Loucy (cell line): ENCODE measurements around the gene BLTP3B.

Experiments used
- H2AFZ ChIP-seq: fragments of 200-600 bp; sonication (generic); 2 replicates; pipeline ENCODE4 v1.6.0; 2016; ENCODE audit warnings: antibody characterized with exemption, mild to moderate bottlenecking, low read length, moderate library complexity
- H3F3A ChIP-seq: fragments of 200-600 bp; 2 replicates; pipeline ENCODE4 v1.6.0; 2016; ENCODE audit warnings: antibody characterized with exemption, low read depth, mild to moderate bottlenecking
- H3K27me3 ChIP-seq: fragments of 200-600 bp; sonication (generic); 2 replicates; pipeline ENCODE4 v1.6.1; 2014; ENCODE audit warnings: low read length, mild to moderate bottlenecking; ENCODE audit not compliant: insufficient read depth, poor library complexity, severe bottlenecking
- H3K36me3 ChIP-seq: fragments of 200-600 bp; sonication (generic); 2 replicates; pipeline ENCODE4 v1.6.1; 2016; ENCODE audit warnings: low read length; ENCODE audit not compliant: insufficient read depth
- H3K4me1 ChIP-seq: fragments of 200-600 bp; sonication (generic); 2 replicates; pipeline ENCODE4 v1.5.1; 2014; ENCODE audit warnings: low read length, mild to moderate bottlenecking; ENCODE audit not compliant: insufficient read depth, poor library complexity, severe bottlenecking
- H3K4me2 ChIP-seq: fragments of 200-600 bp; sonication (generic); 2 replicates; pipeline ENCODE4 v1.6.0; 2014; ENCODE audit warnings: antibody characterized with exemption, low read length, low read depth, mild to moderate bottlenecking; ENCODE audit not compliant: poor library complexity, severe bottlenecking
- H3K4me3 ChIP-seq: fragments of 200-600 bp; sonication (generic); 2 replicates; pipeline ENCODE4 v1.5.1; 2014; ENCODE audit warnings: low read length, mild to moderate bottlenecking, mixed read lengths; ENCODE audit not compliant: poor library complexity, severe bottlenecking
- H3K79me2 ChIP-seq: fragments of 200-600 bp; sonication (generic); 2 replicates; pipeline ENCODE4 v1.6.1; 2014; ENCODE audit warnings: low read length; ENCODE audit not compliant: insufficient read depth
- H3K9ac ChIP-seq: fragments of 200-600 bp; sonication (generic); 2 replicates; pipeline ENCODE4 v1.6.0; 2014; ENCODE audit warnings: mild to moderate bottlenecking, low read depth, low read length, moderate library complexity; ENCODE audit not compliant: poor library complexity, severe bottlenecking
- H3K9me2 ChIP-seq: fragments of 200-600 bp; sonication (generic); replicated peaks from 2 replicates; pipeline ENCODE4 v1.6.1; 2016; ENCODE audit warnings: low read depth, low read length, mixed read lengths
- H3K9me3 ChIP-seq: fragments of 200-600 bp; sonication (generic); 2 replicates; pipeline ENCODE4 v1.6.1; 2014; ENCODE audit warnings: mild to moderate bottlenecking, antibody characterized with exemption, low read length, low read depth; ENCODE audit not compliant: insufficient read depth
- H4K20me1 ChIP-seq: fragments of 200-600 bp; sonication (generic); 2 replicates; pipeline ENCODE4 v1.6.0; 2014; ENCODE audit warnings: antibody characterized with exemption, low read length, mild to moderate bottlenecking; ENCODE audit not compliant: insufficient read depth, poor library complexity, severe bottlenecking
- CTCF ChIP-seq: fragments of 200-600 bp; sonication (generic); conservative IDR thresholded peaks from 2 replicates; pipeline ENCODE4 v1.5.1; 2014; ENCODE audit warnings: mild to moderate bottlenecking, antibody characterized with exemption, low read length
- EZH2phosphoT487 ChIP-seq: fragments of 200-600 bp; IDR thresholded peaks from 2 replicates; pipeline ENCODE4 v1.6.1; 2018; ENCODE audit warnings: antibody characterized with exemption, mild to moderate bottlenecking, moderate library complexity, borderline replicate concordance

The BLTP3B gene

DNA sequence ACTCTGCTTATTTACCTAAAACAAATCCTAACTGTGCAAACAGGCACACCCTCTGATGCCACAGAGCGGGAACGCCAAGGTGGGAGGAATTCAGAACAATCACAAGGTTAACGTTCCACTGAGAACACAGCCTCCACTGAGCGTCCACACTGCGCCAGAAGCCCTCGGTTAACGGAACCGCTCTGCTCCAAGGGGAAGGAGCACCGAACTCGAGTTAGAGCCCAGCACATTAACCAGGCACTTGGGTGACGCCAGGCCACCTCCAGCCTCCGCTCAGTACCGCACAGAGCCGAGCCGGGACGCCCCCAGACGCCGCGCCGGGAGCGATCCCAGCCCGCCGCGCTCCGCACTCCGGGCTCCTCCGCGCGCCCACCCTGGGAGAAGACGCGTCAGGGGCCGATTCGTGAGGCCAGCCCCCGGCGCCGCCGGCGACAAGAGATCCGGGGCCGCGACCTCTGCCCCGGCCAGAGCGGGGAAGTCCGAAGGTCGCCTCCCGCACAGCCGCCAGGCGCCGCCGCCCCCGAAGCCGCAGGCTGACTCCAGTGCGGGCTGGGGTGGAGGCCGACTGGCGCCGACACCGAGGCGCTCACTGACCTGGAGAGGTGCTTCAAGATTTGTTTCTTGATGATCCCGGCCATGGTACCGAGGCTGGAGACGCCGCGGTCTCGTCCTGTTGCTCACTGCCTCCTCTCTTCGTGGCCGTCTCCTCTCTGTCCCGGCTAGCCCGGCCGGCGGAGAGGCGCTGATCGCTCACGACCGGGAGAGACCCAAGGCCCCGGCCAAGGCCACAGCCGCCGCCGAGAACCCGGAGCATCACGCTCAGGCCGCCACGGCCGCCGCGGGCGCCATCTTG is 450 bp downstream of the BLTP3B start:
- no peaks in the 10 kb centered on the region for H3K36me3 ChIP-seq
- no peaks in the 10 kb centered on the region for H3F3A ChIP-seq
- H4K20me1 ChIP-seq = peaks cover 4% of the 10 kb centered on the region
- peaks cover 49% of the 10 kb centered on the region for H3K79me2 ChIP-seq
- H3K9ac ChIP-seq = peak overlapping the region; percentile 90
- H3K27me3 ChIP-seq = no peaks in the 10 kb centered on the region
- TF ChIP-seq CTCF (no peak), EZH2phosphoT487 (no peak)
- H3K4me2 ChIP-seq = peak overlapping the region; percentile 94
- H3K9me3 ChIP-seq = no peaks in the 10 kb centered on the region
- peaks cover 39% of the 10 kb centered on the region for H3K4me1 ChIP-seq
- no peaks in the 10 kb centered on the region for H3K9me2 ChIP-seq
- peak overlapping the region; percentile 100 for H2AFZ ChIP-seq
- H3K4me3 ChIP-seq = peak overlapping the region; percentile 92

- Histone ChIP-seq H3K9me2 (no peaks in the 10 kb centered on the region), H3K79me2 (peaks cover 53% of the 10 kb centered on the region), H3K4me3 (peak overlapping the region; percentile 92), H3K4me2 (peak overlapping the region; percentile 94), H3F3A (no peaks in the 10 kb centered on the region), H3K36me3 (no peaks in the 10 kb centered on the region), H3K4me1 (peaks cover 41% of the 10 kb centered on the region), H3K27me3 (no peaks in the 10 kb centered on the region), H4K20me1 (peaks cover 4% of the 10 kb centered on the region), H3K9me3 (no peaks in the 10 kb centered on the region), H3K9ac (peak overlapping the region; percentile 90), H2AFZ (peak overlapping the region; percentile 100)
- TF ChIP-seq CTCF (no peak), EZH2phosphoT487 (no peak)
Observed at GRCh38 chr12:100141666-100141997, 1.0 kb downstream of the BLTP3B start.

GRCh38 chr12:100138803-100139098 is 3.9 kb downstream of the BLTP3B start:
- H3K9me2 ChIP-seq = no peaks in the 10 kb centered on the region
- peak overlapping the region; percentile 21 for H3K9ac ChIP-seq
- no peak overlapping the region for H2AFZ ChIP-seq
- H3F3A ChIP-seq = no peaks in the 10 kb centered on the region
- peaks cover 4% of the 10 kb centered on the region for H4K20me1 ChIP-seq
- peaks cover 39% of the 10 kb centered on the region for H3K4me1 ChIP-seq
- H3K27me3 ChIP-seq = no peaks in the 10 kb centered on the region
- peak overlapping the region; percentile 66 for H3K4me2 ChIP-seq
- TF ChIP-seq CTCF (no peak), EZH2phosphoT487 (no peak)
- H3K36me3 ChIP-seq = no peaks in the 10 kb centered on the region
- no peaks in the 10 kb centered on the region for H3K9me3 ChIP-seq
- peak overlapping the region; percentile 33 for H3K4me3 ChIP-seq
- H3K79me2 ChIP-seq = peaks cover 71% of the 10 kb centered on the region
